Activated T-cell treated with anti-CD3 and anti-CD28 coated beads for 48 hours (primary cell): ENCODE measurements around the gene SUMF1.

ENCODE experiments used
- DNase-seq: peaks from one replicate; pipeline ENCODE4 v3.0.0-alpha.2; 2020; ENCODE audit warnings: low read depth

The SUMF1 gene

DNA sequence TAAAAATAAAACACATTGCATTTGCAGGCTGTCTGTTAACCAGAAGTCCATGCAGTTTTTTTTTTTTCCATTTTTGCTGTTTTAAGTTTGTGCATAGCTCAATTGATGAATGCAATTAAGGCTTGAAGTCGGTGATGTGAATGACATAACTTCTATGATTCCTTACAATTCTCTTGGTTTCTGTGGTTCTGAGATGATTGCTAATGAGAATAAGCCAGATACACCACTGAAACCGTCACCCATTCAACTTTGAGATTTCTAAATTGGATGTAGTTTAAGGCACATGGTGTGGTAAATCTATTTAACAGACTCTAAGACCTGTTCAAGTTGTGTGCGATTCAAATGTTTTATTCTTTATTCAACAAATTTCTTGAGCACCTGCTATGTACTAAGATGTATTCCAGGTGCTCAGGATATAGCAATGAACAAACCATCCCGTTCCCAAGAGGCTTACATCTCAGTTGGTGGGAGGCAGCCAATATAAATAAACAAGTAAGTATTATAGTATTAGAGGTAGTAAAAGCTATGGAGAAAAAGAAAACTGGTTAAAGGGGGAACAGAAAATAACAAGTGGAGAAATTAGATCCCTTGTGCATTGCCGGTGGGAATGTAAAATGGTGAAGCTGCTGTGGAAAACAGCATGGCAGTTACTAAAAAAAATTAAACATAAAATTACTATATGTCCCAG lies 30.1 kb upstream of the SUMF1 start:
- DNase-seq: no peak

DNA sequence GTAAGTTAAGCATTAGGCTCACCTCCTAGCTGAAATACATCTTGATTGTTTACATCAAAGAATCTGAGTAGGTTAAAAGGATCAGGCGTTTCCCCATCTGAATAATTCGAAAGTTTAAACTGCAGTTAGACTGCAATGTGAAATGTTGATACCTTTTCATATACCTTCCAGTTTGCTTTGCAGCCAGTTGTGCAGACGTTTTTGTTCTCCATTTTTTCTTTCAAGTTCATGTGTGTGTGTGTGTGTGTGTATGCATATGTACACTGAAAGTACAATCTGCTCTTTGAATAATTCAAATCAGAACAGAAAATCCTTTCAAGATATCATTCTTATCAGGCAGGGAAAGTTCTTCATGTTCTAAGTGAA lies 29.0 kb upstream of the SUMF1 start:
- no peak for DNase-seq

- DNase-seq: no peak
These were observed 28.4 kb upstream of the SUMF1 start for GRCh38 chr3:4495294-4496086.

DNA sequence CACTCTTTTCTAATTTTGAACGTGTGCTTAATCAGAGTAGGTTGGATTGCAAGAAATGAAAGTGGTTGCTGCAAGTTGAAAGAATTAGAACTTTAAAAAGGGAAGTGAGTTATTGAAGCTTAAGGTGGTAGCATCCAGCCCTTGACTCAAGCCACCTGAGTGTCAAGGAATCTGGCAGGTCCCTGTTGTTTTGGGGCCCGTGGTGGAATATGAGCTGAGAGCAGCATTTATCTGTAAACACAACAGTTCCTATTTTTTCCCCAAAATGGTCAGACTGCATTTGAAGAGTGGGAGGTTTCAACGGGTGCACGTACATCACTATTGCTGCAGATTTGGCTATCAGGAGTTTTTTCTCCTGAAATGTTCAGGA lies 27.8 kb upstream of the SUMF1 start:
- no peak for DNase-seq

- no peak for DNase-seq
These were observed 27.1 kb upstream of the SUMF1 start for GRCh38 chr3:4493941-4494894.

DNA sequence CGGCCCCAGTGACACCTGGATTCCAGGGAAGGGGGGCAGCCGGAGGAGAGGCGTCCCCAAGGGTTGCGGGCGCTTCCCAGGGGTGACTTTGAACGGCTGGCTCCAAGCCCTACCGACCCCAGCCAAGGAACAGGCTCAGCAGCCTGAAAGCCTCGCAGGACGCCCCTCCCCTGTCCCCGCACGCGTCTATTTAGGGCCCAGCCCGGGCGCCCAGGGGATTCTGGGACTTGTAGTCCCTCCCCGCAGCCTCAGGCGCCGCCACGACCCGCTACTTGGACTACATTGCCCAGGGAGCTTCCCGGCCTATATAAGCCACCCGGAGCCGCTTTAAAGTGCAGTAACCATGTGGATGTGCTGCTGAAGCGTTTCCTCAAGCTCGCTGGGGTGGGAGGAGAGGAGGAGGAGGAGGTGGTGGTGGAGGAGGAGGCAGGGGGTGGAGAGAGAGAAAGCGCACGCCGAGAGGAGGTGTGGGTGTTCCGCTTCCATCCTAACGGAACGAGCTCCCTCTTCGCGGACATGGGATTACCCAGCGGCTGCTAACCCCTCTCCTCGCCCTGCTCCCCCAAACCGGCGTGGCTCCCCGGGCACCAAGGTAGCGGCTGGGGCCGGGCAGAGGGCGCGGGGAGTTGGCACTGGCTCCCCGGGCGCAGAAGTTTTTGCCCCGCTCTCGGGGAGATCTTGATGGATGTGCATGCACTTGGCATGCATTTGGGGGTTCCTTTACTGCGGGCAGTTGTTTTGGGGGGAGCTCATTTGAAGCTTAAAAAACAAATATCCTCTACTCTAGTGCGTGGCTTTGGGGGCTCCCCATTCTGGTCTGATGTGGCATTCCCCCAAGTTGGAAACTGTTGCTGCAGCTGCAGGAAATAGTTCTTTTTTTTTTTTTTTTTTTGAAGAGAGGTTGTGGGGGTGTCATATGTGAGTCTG lies 26.2 kb upstream of the SUMF1 start, which contains the start of gene ITPR1:
TSS of gene ITPR1 (plus strand) at position 335 of the 927 bp plus-strand sequence. CDS start 23,144 bp downstream, outside the sequence.
- DNase-seq: peak; percentile 93

DNA sequence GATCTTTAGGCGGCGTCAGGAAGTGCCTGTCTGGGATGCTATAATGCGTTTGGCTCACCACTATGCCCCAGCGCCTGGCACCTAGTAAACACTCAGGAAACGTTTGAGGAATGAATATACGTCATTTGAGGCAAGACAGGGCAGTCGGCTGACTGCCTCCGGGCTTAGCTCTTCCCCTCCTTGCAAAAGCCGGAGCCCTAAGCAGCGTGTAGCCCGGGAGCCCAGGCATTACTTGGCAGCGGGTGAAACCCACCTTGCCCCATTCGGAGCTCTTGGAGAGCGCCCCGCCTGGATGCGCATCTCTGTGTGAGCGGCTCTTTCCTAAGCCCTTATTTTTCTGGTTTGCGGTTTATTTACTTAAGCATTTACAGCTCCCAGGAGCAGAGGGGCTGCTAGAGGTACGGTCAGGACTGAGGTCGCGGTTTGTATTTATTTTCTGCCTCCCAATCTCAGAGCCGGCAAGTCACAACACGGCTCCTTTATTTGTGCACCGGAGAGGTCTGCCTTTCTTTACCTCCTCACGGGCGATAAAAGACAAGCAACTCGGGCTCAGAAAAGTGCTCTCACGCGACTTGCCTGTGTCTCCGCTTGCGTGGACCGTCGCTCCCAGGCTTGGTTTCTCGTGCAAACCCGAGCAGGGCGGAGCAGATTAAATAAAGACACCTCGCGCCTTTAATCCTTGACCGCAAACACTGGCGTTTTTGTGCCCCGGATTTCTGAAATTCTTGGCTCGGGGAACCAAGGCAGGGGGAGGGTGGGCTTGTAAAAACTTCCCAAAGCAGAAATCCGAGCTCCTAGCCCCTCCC lies 25.3 kb upstream of the SUMF1 start:
- DNase-seq: no peak

DNA sequence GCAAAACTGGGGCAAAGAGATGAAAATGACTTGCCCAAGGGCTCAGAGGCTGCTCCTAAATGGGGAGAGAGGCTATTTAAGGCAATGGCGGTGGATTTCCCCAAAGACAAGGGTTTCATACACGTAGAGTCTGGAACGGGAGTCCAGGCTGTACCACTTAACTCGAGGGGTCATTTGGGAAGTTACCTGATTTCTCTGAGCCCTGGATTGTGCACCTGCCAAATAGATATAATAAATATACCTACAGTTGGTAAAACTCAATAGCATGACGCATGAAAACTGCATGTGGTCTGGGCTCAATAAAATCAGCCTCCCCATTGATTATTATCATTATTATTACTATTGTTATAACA lies 24.8 kb upstream of the SUMF1 start:
- DNase-seq: no peak

- no peak for DNase-seq
These were observed 11.2 kb upstream of the SUMF1 start for GRCh38 chr3:4478261-4478660.

GRCh38 chr3:4476496-4476895 lies 9.4 kb upstream of the SUMF1 start:
- no peak for DNase-seq

GRCh38 chr3:4475804-4476203 lies 8.7 kb upstream of the SUMF1 start:
- no peak for DNase-seq

- peak; percentile 34 for DNase-seq
These were observed 7.8 kb upstream of the SUMF1 start for GRCh38 chr3:4474683-4475490.

DNA sequence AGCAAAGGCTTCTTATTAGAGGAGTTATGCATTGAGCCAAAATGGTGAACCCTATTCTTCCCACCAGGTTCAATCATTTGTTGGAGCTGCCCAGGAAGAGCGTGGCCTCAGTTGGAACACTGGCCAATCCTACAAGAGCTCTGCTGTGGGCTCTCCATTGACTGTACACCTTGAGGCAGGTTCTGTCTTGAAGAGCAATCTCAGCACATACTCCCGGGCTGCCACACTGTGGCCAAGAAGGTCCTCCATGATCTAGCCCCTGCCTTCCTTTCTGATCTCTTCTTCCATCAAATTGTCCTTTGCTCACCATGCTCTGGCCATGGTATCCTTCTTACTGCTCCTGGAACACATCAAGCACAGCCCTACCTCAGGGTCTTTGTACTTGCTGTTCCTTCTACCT lies 5.7 kb upstream of the SUMF1 start:
- DNase-seq: no peak

GRCh38 chr3:4472312-4472711 lies 5.2 kb upstream of the SUMF1 start:
- no peak for DNase-seq

- DNase-seq: no peak
These were observed 4.8 kb upstream of the SUMF1 start for GRCh38 chr3:4471907-4472306.

- no peak for DNase-seq
These were observed 426 bp upstream of the SUMF1 start for GRCh38 chr3:4467522-4467867.

GRCh38 chr3:4464576-4464975 lies 2.5 kb downstream of the SUMF1 start:
- no peak for DNase-seq

DNA sequence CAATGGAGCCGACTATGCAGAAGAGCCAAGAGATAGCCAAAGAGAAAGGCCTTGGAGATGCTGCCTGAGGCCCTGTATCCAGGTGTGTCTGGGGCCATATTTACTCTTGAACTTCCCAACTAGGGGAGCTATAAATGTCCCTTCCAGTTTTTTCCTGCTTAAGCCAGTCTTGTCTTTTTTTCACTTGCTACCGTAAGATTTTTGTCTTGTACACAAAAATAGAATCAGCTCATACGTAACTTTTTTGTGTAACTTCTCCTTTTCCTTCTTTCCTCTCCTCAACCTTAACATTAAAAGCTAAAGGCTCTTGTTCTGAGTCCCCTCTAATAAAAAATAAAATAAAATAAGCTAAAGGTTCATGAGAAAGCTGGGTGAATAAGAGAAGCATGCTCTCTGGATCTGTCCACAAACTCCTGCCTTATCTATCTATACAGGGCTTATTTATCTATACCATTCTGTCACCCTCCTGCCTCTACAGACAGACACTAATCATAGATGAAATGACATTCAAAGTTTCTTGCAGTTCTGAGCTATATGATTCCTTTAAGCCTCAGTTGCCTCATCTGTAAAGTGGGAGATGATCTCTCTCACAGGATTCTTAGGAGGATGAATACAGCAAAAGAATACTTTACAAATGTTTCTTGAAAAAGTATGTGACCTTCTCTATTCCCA lies 4.6 kb downstream of the SUMF1 start:
- no peak for DNase-seq

- DNase-seq: no peak
These were observed 5.5 kb downstream of the SUMF1 start for GRCh38 chr3:4461468-4462090.
